ENCODE measurements around the gene ALDH1L1. TPM values are rescaled to one million over a fixed set of nuclear protein-coding genes. Genes with fewer than 3 reads are reported as not detected.

ALDH1L1 gene
- polyA plus RNA-seq, 3 donors = not detected

DNA sequence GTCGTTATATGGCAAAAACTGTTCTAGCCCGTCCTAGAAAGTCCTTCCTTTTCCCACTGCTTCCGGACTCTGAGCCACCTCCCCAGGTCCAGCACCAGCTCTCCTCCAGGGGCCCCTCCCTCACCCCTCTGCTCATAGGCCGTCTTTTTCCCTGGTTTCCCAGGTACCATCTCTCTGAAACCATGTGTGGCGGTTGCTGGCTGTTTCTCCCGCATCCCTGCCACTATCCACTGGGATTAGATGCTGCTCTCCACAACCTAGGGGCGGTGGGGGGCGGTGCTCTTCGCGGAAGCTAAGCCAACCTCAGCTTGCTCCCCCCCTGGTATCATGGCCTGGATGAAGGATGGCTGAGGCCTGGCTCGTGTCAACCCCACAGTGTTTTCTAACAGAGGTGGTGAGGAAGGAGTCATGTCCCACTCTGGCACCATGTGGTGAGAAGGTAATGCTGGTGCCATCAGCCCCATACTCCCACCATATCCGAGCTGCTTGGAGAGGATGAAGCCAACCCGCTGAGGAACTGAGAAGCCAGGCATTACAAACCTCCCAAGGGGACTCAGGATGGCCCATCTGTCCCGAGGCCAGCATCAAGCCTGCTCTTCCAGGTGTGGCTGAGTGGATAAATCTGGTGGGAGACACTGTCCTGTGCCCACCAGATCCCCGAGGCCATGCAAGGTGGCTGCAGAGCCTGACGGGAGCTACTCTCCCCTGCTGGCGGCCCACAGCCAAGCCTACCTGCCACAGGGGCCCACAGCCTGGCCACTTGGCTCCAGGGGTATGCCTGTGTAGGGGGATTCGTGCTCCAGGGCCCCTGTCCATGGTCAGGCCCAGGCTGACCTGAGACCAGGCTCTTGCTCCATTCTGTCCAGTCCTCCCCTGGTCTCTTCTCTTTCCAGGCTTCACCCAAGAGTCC lies 68.6 kb downstream of the ALDH1L1 start:
- no peaks in the 10 kb centered on the region for H3K4me1 Mint-ChIP-seq
- intact Hi-C loops (cut with micrococcal nuclease) = no loop called here
- DNase-seq = no peak
- Histone ChIP-seq H3K4me2 (replicated peaks; ENCODE audit: extremely low read depth, low read length, poor library complexity, severe bottlenecking) (no peak overlapping the region), H3K9ac (ENCODE audit: insufficient read depth, low read length, poor library complexity, severe bottlenecking) (no peak overlapping the region), H4K20me1 (ENCODE audit: insufficient read depth, low read length) (no peaks in the 10 kb centered on the region), H3K27me3 (ENCODE audit: control insufficient read depth in 2 of 2, insufficient read depth in 2 of 2, low read length in 2 of 2) (no peaks in the 10 kb centered on the region), H3K4me3 (replicated peaks in 1 of 3; ENCODE audit: low read depth in 2 of 3, low read length in 3 of 3) (no peak overlapping the region), H3K36me3 (replicated peaks in 1 of 2; ENCODE audit: control insufficient read depth in 1 of 2, insufficient read depth in 2 of 2, low read length in 2 of 2) (no peaks in the 10 kb centered on the region), H2AFZ (ENCODE audit: insufficient read depth, low read depth, low read length, poor library complexity, severe bottlenecking) (no peak overlapping the region), H3K9me3 (replicated peaks in 1 of 2; ENCODE audit: control insufficient read depth in 1 of 2, insufficient read depth in 1 of 2, low read length in 2 of 2) (no peaks in the 10 kb centered on the region), H3K27ac (ENCODE audit: low read depth in 1 of 2, low read length in 2 of 2) (no peak overlapping the region), H3K79me2 (ENCODE audit: insufficient read depth, low read length) (no peaks in the 10 kb centered on the region), H3K4me1 (ENCODE audit: control insufficient read depth in 1 of 2, insufficient read depth in 2 of 2, low read length in 2 of 2) (no peaks in the 10 kb centered on the region)
- H3K9me3 Mint-ChIP-seq = no peaks in the 10 kb centered on the region
- H3K36me3 Mint-ChIP-seq = no peaks in the 10 kb centered on the region
- peaks cover 0 to 7% (median 6%) of the 10 kb centered on the region in 3 donors for H3K27me3 Mint-ChIP-seq (ENCODE audit: low read depth in 3 of 3)
- no peak overlapping the region for H3K27ac Mint-ChIP-seq
- no peak overlapping the region for H3K4me3 Mint-ChIP-seq
- TF ChIP-seq CTCF (IDR thresholded peaks at IDR 0.05) = no peak
- 89% methylated on average over 9 of the region's 18 CpGs for WGBS (ENCODE audit: insufficient coverage)

- H3K4me1 ChIP-seq (ENCODE audit: control insufficient read depth in 1 of 2, insufficient read depth in 2 of 2, low read length in 2 of 2) = no peaks in the 10 kb centered on the region
- no peak overlapping the region for H2AFZ ChIP-seq (ENCODE audit: insufficient read depth, low read depth, low read length, poor library complexity, severe bottlenecking)
- H3K36me3 ChIP-seq (replicated peaks in 1 of 2; ENCODE audit: control insufficient read depth in 1 of 2, insufficient read depth in 2 of 2, low read length in 2 of 2) = no peaks in the 10 kb centered on the region
- no peak overlapping the region for H3K4me2 ChIP-seq (replicated peaks; ENCODE audit: extremely low read depth, low read length, poor library complexity, severe bottlenecking)
- H3K27ac Mint-ChIP-seq = no peak overlapping the region
- no peak for DNase-seq
- H3K27me3 Mint-ChIP-seq (ENCODE audit: low read depth in 3 of 3) = peaks cover 0 to 9% (median 6%) of the 10 kb centered on the region in 3 donors
- H3K4me1 Mint-ChIP-seq = no peaks in the 10 kb centered on the region
- no peak for TF ChIP-seq CTCF (IDR thresholded peaks at IDR 0.05)
- no peaks in the 10 kb centered on the region for H4K20me1 ChIP-seq (ENCODE audit: insufficient read depth, low read length)
- WGBS (ENCODE audit: insufficient coverage) = 96% methylated on average over 9 of the region's 10 CpGs
- H3K79me2 ChIP-seq (ENCODE audit: insufficient read depth, low read length) = no peaks in the 10 kb centered on the region
- H3K4me3 Mint-ChIP-seq = no peak overlapping the region
- intact Hi-C loops (cut with micrococcal nuclease) = no loop called here
- H3K9me3 ChIP-seq (replicated peaks in 1 of 2; ENCODE audit: control insufficient read depth in 1 of 2, insufficient read depth in 1 of 2, low read length in 2 of 2) = no peaks in the 10 kb centered on the region
- no peak overlapping the region for H3K9ac ChIP-seq (ENCODE audit: insufficient read depth, low read length, poor library complexity, severe bottlenecking)
- no peak overlapping the region for H3K4me3 ChIP-seq (replicated peaks in 1 of 3; ENCODE audit: low read depth in 2 of 3, low read length in 3 of 3)
- no peaks in the 10 kb centered on the region for H3K36me3 Mint-ChIP-seq
- no peaks in the 10 kb centered on the region for H3K27me3 ChIP-seq (ENCODE audit: control insufficient read depth in 2 of 2, insufficient read depth in 2 of 2, low read length in 2 of 2)
- no peaks in the 10 kb centered on the region for H3K9me3 Mint-ChIP-seq
- no peak overlapping the region for H3K27ac ChIP-seq (ENCODE audit: low read depth in 1 of 2, low read length in 2 of 2)
Measured at GRCh38 chr3:126111126-126111551, 69.2 kb downstream of the ALDH1L1 start.
